Neutrophil (primary cell): Measurements from ENCODE around the gene MEN1.

Experiments
- H3K27ac ChIP-seq: fragments of 200-600 bp; sonication (generic); 2 replicates; pipeline ENCODE4 v1.5.1; 2016; ENCODE audit warnings: mild to moderate bottlenecking, moderate library complexity
- H3K27me3 ChIP-seq: fragments of 200-600 bp; sonication (generic); 2 replicates; pipeline ENCODE4 v1.6.0; 2016; ENCODE audit warnings: mild to moderate bottlenecking
- H3K36me3 ChIP-seq: fragments of 200-600 bp; sonication (generic); 2 replicates; pipeline ENCODE4 v1.5.1; 2017
- H3K4me1 ChIP-seq, 2 experiments: fragments of 200-600 bp in 1 of 2; sonication (generic) in 1 of 2; 1 replicate in 1 of 2; 2 replicates in 1 of 2; pipeline versions ENCODE4 v1.5.1 to v1.6.1; 2013 to 2016; ENCODE audit warnings: low read depth in 1 of 2, low read length in 1 of 2, mild to moderate bottlenecking in 1 of 2, moderate library complexity in 1 of 2; ENCODE audit not compliant: control insufficient read depth in 1 of 2, insufficient read depth in 1 of 2
- H3K4me3 ChIP-seq, 2 experiments: fragments of 200-600 bp in 1 of 2; sonication (generic) in 1 of 2; 1 replicate in 1 of 2; 2 replicates in 1 of 2; pipeline ENCODE4 v1.5.1; 2013 to 2016; ENCODE audit warnings: low read depth in 1 of 2, low read length in 1 of 2, mild to moderate bottlenecking in 1 of 2, moderate library complexity in 1 of 2
- H3K9me3 ChIP-seq: fragments of 200-600 bp; sonication (generic); 2 replicates; pipeline ENCODE4 v1.5.1; 2016
- TF ChIP-seq, protein P1 (sequence below): fragments of 200-600 bp; sonication (generic); IDR thresholded peaks from 2 replicates; pipeline ENCODE4 v1.5.1; 2016; ENCODE audit warnings: antibody characterized with exemption

Gene MEN1

GRCh38 chr11:64809781-64810241 is 540 bp downstream of the MEN1 start:
- TF ChIP-seq, protein P1, sequence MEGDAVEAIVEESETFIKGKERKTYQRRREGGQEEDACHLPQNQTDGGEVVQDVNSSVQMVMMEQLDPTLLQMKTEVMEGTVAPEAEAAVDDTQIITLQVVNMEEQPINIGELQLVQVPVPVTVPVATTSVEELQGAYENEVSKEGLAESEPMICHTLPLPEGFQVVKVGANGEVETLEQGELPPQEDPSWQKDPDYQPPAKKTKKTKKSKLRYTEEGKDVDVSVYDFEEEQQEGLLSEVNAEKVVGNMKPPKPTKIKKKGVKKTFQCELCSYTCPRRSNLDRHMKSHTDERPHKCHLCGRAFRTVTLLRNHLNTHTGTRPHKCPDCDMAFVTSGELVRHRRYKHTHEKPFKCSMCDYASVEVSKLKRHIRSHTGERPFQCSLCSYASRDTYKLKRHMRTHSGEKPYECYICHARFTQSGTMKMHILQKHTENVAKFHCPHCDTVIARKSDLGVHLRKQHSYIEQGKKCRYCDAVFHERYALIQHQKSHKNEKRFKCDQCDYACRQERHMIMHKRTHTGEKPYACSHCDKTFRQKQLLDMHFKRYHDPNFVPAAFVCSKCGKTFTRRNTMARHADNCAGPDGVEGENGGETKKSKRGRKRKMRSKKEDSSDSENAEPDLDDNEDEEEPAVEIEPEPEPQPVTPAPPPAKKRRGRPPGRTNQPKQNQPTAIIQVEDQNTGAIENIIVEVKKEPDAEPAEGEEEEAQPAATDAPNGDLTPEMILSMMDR, result no peak
- no peaks in the 10 kb centered on the region for H3K27me3 ChIP-seq
- no peaks in the 10 kb centered on the region for H3K9me3 ChIP-seq
- no peaks in the 10 kb centered on the region for H3K36me3 ChIP-seq
- H3K27ac ChIP-seq, result peak overlapping the region; percentile 37
- H3K4me3 ChIP-seq, result peak overlapping the region; percentile 65 to 79
- peaks cover 14% of the 10 kb centered on the region in 2 experiments for H3K4me1 ChIP-seq

DNA sequence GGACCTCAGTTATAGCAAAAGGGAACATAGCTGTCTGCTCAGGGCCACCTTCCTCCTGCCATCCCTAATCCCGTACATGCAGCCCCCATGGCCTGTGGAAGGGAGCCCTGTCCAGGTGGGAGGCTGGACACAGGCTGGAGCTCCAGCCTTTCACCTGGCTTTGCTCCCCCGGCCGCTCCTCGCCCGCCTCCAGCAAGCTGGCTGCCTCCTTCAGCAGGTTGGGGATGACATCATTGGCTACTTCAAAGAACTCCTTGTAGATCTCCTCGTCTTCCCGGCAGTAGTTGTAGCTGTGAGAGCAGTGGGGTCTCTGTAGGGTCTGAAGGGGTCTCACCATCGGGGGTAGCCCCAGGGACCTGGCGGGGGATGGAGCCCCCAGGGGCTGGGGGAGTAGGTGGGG is 4.9 kb downstream of the MEN1 start:
- TF ChIP-seq, protein P1, result no peak
- Histone ChIP-seq H3K4me1 (peaks cover 41 to 42% of the 10 kb centered on the region in 2 experiments), H3K27ac (no peak overlapping the region), H3K36me3 (peaks cover 9% of the 10 kb centered on the region), H3K4me3 (no peak overlapping the region), H3K9me3 (no peaks in the 10 kb centered on the region), H3K27me3 (no peaks in the 10 kb centered on the region)

DNA sequence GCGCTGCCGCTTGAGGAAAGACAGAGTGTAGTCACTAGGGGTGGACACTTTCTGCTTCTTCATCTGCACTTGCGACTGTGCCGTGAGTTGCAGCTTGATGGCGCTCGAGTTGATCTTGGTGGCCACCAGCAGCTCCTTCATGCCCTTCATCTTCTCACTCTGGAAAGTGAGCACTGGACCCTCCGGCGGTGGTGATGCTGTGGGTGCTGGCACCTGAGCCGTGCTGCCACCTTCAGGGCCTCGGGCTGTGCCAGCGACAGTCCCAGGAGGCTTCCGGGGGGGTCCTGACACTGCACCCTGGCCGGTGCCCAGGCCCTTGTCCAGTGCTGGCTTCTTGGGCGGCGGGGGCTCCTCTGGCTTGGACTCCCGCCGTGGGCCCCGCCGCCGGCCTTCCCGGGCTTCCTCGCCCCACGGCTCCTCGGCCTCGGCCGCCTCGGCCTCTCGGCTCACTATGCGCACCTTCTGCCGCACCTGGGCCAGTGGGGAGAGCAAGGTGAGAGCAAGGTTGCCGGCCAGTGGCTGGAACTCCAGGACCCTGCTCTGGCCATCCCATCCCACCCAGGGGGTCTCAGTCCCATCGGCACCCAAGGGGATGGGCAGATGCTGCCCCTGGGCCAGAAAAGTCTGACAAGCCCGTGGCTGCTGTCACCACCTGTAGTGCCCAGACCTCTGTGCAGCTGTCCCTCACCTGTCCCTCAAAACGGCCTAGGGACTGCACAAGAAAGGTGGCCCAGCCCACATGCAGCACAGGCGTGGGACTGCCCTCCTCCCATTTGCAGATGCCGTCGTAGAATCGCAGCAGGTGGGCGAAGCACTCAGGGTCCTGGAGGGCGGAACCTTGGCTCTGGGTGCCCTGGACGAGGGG is 5.8 kb downstream of the MEN1 start:
- H3K36me3 ChIP-seq, result peaks cover 18% of the 10 kb centered on the region
- peak overlapping the region; percentile 88 for H3K27ac ChIP-seq
- H3K4me3 ChIP-seq, result no peak overlapping the region
- H3K4me1 ChIP-seq, result peaks cover 39 to 44% of the 10 kb centered on the region in 2 experiments
- H3K9me3 ChIP-seq, result no peaks in the 10 kb centered on the region
- H3K27me3 ChIP-seq, result no peaks in the 10 kb centered on the region
- TF ChIP-seq, protein P1, result no peak

DNA sequence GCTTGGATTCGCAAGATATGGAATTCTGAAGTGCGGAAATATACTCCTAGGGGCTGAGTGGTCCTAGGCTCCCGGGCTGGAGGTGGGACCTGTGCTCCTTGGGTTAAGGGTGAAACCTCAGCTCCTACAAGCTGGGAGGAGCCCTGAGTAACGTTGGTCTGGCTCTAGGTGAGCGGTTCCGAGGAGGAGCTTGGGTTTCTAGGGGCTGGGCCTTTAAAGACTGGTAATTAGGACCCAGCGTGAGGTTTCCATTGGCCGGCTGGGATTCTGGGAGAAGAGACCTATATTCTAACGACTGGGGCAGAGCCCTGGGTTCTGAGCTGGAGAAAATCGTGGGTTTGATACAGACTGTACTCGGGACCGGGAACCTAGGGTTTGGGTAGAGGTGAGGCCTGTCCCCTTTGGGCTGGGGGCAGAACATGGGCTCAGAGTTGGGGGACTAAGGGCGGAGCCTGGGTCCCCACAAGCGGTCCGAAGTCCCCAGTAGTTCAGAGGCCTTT is 6.5 kb downstream of the MEN1 start:
- Histone ChIP-seq H3K9me3 (no peaks in the 10 kb centered on the region), H3K27ac (peak overlapping the region; percentile 88), H3K4me3 (peak overlapping the region; percentile 80 to 91), H3K36me3 (peaks cover 25% of the 10 kb centered on the region), H3K27me3 (no peaks in the 10 kb centered on the region), H3K4me1 (peaks cover 35 to 37% of the 10 kb centered on the region in 2 experiments)
- TF ChIP-seq, protein P1, result no peak

- TF ChIP-seq, protein P1, result peak; percentile 64
- Histone ChIP-seq H3K36me3 (peaks cover 31% of the 10 kb centered on the region), H3K27ac (peak within 1 kb of the TSS; percentile 88), H3K4me3 (peak within 1 kb of the TSS; percentile 80 to 91), H3K9me3 (no peaks in the 10 kb centered on the region), H3K27me3 (no peaks in the 10 kb centered on the region), H3K4me1 (peaks cover 35 to 37% of the 10 kb centered on the region in 2 experiments)
These were observed 7.0 kb downstream of the MEN1 start, which contains the start of gene MAP4K2 for GRCh38 chr11:64803158-64803845. Gene MAP4K2 (minus strand): TSS chr11:64803214. CDS start chr11:64803149, 65 bp downstream.
